Upper lobe of left lung (tissue), 4 donors: ENCODE data around the gene PACS2.

Experiments used
- EP300 ChIP-seq, 4 donors: sonication (generic); formaldehyde crosslinking; IDR thresholded peaks; one replicate each; pipeline ENCODE4 v1.5.1; 2017; ENCODE audit warnings: antibody characterized with exemption in 4 of 4, control low read depth in 2 of 4
- POLR2A ChIP-seq, 4 donors: fragments of 450-650 bp; IDR thresholded peaks; one replicate each; pipeline ENCODE4 v1.5.1; 2016 to 2017; ENCODE audit warnings: antibody characterized with exemption in 4 of 4, mild to moderate bottlenecking in 2 of 4
- POLR2AphosphoS5 ChIP-seq, 2 donors: sonication (generic); formaldehyde crosslinking; IDR thresholded peaks; one replicate each; pipeline ENCODE4 v1.5.1; 2017; ENCODE audit warnings: antibody characterized with exemption in 2 of 2
- TF ChIP-seq, protein P1 (sequence below), 6 experiments: fragments of 450-650 bp in 4 of 6; fragments of 200-600 bp in 2 of 6; sonication (generic) in 2 of 6; IDR thresholded peaks; one replicate each; pipeline ENCODE4 v1.5.1; 2016 to 2019; ENCODE audit warnings: antibody characterized with exemption in 6 of 6

DNA sequence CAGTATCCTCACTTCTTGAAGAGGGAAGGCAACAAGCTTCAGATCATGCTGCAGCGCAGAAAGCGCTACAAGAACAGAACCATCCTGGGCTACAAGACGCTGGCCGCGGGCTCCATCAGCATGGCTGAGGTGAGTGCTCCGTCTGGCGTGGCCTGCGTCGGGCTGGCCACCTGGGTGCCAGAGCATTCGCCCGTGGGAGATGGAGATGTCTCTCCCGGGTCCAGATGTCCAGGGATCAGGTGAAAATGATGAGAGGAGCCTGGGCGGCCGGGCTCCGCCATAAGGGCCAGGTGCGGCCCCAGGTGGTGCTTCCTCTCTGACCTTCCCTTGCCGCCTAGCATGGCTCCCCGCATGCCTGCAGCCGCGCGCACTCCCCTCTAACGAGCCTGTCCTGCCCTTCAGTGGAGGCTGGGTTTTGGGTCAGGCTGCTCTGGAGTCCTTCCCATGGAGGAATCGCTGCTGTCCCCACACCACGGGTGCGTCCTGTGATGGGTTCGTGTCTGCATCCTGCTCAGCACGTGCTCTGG lies 40.6 kb downstream of the PACS2 start:
- TF ChIP-seq, protein P1, sequence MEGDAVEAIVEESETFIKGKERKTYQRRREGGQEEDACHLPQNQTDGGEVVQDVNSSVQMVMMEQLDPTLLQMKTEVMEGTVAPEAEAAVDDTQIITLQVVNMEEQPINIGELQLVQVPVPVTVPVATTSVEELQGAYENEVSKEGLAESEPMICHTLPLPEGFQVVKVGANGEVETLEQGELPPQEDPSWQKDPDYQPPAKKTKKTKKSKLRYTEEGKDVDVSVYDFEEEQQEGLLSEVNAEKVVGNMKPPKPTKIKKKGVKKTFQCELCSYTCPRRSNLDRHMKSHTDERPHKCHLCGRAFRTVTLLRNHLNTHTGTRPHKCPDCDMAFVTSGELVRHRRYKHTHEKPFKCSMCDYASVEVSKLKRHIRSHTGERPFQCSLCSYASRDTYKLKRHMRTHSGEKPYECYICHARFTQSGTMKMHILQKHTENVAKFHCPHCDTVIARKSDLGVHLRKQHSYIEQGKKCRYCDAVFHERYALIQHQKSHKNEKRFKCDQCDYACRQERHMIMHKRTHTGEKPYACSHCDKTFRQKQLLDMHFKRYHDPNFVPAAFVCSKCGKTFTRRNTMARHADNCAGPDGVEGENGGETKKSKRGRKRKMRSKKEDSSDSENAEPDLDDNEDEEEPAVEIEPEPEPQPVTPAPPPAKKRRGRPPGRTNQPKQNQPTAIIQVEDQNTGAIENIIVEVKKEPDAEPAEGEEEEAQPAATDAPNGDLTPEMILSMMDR (IDR thresholded peaks at IDR 0.05), result no peak
- no peak for TF ChIP-seq POLR2AphosphoS5 (IDR thresholded peaks at IDR 0.05)
- no peak for TF ChIP-seq POLR2A (IDR thresholded peaks at IDR 0.05)
- no peak for TF ChIP-seq EP300 (IDR thresholded peaks at IDR 0.05)
